ENCODE measurements around the gene SPTAN1.

DNA sequence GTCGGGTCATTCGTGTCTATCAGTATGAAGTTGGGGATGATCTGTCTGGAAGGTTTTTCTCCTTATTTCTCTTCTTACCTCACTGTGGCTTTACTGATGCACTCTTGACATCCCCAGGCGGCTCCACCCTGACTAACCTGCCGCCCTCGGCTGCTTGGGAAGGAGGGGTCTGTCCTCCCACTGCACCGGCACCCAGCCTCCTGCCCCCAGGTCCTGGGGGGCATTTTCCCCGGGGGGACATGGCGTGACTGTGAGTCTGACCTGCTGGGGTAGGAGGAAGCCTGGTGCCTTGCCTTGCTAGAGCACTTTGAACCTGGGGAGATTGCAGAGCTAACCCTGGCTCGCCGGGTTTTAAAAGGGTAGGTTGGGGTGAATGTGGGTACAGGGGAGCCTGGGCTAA, 76.7 kb downstream of the SPTAN1 start:
- TF ChIP-seq, protein P1, sequence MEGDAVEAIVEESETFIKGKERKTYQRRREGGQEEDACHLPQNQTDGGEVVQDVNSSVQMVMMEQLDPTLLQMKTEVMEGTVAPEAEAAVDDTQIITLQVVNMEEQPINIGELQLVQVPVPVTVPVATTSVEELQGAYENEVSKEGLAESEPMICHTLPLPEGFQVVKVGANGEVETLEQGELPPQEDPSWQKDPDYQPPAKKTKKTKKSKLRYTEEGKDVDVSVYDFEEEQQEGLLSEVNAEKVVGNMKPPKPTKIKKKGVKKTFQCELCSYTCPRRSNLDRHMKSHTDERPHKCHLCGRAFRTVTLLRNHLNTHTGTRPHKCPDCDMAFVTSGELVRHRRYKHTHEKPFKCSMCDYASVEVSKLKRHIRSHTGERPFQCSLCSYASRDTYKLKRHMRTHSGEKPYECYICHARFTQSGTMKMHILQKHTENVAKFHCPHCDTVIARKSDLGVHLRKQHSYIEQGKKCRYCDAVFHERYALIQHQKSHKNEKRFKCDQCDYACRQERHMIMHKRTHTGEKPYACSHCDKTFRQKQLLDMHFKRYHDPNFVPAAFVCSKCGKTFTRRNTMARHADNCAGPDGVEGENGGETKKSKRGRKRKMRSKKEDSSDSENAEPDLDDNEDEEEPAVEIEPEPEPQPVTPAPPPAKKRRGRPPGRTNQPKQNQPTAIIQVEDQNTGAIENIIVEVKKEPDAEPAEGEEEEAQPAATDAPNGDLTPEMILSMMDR (IDR thresholded peaks at IDR 0.05; ENCODE audit: low read length): no peak
- no peak for TF ChIP-seq EZH2 (IDR thresholded peaks at IDR 0.05; ENCODE audit: borderline replicate concordance, low read length)

All from OCI-LY1 (cell line).